Activated CD4-positive, alpha-beta memory T cell treated with anti-CD3 and anti-CD28 coated beads for 36 hours (primary cell): ENCODE data around the gene NCOA1. TPM values are rescaled to one million over a fixed set of nuclear protein-coding genes. Genes with fewer than 3 reads are reported as not detected.
A peak's percentile ranks its signal among the peaks of the same experiment; 100 is the strongest.

ENCODE experiments used
- CTCF ChIA-PET: fragments of 350-600 bp; sonication (Branson Sonifier 250); formaldehyde crosslinking; loops from one replicate; lab custom pipeline; 2021; ENCODE audit warnings: antibody characterized with exemption, inconsistent platforms; lab: Charles Lee
- POLR2A ChIA-PET: fragments of 350-600 bp; sonication (Branson Sonifier 250); formaldehyde crosslinking; loops from one replicate; lab custom pipeline; 2021; ENCODE audit warnings: antibody characterized with exemption; lab: Charles Lee
- DNase-seq: peaks from one replicate; pipeline ENCODE4 v3.0.0-alpha.2; 2020
- H3K27ac Mint-ChIP-seq: one replicate; pipeline ENCODE4 v1.8.0; 2021; ENCODE audit warnings: mixed read lengths
- H3K27me3 Mint-ChIP-seq: one replicate; pipeline ENCODE4 v1.8.0; 2021; ENCODE audit warnings: mixed read lengths
- H3K36me3 Mint-ChIP-seq: one replicate; pipeline ENCODE4 v1.8.0; 2021; ENCODE audit warnings: mixed read lengths
- H3K4me1 Mint-ChIP-seq: one replicate; pipeline ENCODE4 v1.8.0; 2021; ENCODE audit warnings: low read depth, mixed read lengths
- H3K4me3 Mint-ChIP-seq: one replicate; pipeline ENCODE4 v1.8.0; 2021; ENCODE audit warnings: mild to moderate bottlenecking, mixed read lengths
- H3K9me3 Mint-ChIP-seq: one replicate; pipeline ENCODE4 v1.8.0; 2021; ENCODE audit warnings: mixed read lengths
- intact Hi-C: fragments of 100-400 bp; cut with micrococcal nuclease; formaldehyde crosslinking; loops from one replicate; pipeline ENCODE4 v1.15.1; 2023
- total RNA-seq, 2 experiments: library from RNA; stranded (reverse); gene quantifications; one replicate each; pipeline ENCODE4 v1.2.3, GENCODE V29; 2021

Gene NCOA1
- total RNA-seq, 2 experiments from 2014 or later, result 21.3 to 24.0 TPM

- H3K27me3 Mint-ChIP-seq, result no peaks in the 10 kb centered on the region
- no peak overlapping the region for H3K27ac Mint-ChIP-seq
- H3K4me3 Mint-ChIP-seq, result no peak overlapping the region
- CTCF ChIA-PET, result no interaction called here
- H3K4me1 Mint-ChIP-seq, result peaks cover 7% of the 10 kb centered on the region
- POLR2A ChIA-PET, result no interaction called here
- intact Hi-C loops, result no loop called here
- no peaks in the 10 kb centered on the region for H3K9me3 Mint-ChIP-seq
- DNase-seq, result no peak
- peaks cover 25% of the 10 kb centered on the region for H3K36me3 Mint-ChIP-seq
Observed at GRCh38 chr2:24763843-24764242, 272.8 kb downstream of the NCOA1 start.

- peak; percentile 36 for DNase-seq
- CTCF ChIA-PET, result interaction anchor here (1.0 kb wide), 1 partner anchor 61 kb away, joined by 3 read pairs; no protein-coding TSS in a partner anchor
- no peak overlapping the region for H3K27ac Mint-ChIP-seq
- H3K36me3 Mint-ChIP-seq, result peaks cover 32% of the 10 kb centered on the region
- H3K4me3 Mint-ChIP-seq, result no peak overlapping the region
- POLR2A ChIA-PET, result no interaction called here
- no peaks in the 10 kb centered on the region for H3K27me3 Mint-ChIP-seq
- intact Hi-C loops, result no loop called here
- H3K4me1 Mint-ChIP-seq, result peaks cover 7% of the 10 kb centered on the region
- no peaks in the 10 kb centered on the region for H3K9me3 Mint-ChIP-seq
Observed at GRCh38 chr2:24766609-24767008, 275.6 kb downstream of the NCOA1 start.

DNA sequence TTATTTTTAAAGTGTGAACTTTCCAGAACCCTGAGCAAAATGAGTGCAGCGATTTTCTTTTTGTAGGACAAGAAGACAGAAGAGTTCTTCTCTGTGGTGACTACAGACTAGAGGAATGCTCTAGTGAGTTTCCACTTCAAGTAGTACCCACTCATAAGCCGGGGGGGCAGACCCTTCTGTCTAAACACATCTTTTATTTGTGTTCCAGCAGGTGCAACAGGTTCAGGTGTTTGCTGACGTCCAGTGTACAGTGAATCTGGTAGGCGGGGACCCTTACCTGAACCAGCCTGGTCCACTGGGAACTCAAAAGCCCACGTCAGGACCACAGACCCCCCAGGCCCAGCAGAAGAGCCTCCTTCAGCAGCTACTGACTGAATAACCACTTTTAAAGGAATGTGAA lies 277.0 kb downstream of the NCOA1 start:
- no peak overlapping the region for H3K4me3 Mint-ChIP-seq
- no peak for DNase-seq
- no peak overlapping the region for H3K27ac Mint-ChIP-seq
- ChIA-PET CTCF (interaction anchor here (1.4 kb wide), 1 partner anchor 357 kb away, joined by 4 read pairs; no protein-coding TSS in a partner anchor), POLR2A (no interaction called here)
- no peaks in the 10 kb centered on the region for H3K27me3 Mint-ChIP-seq
- H3K36me3 Mint-ChIP-seq, result peaks cover 26% of the 10 kb centered on the region
- peaks cover 7% of the 10 kb centered on the region for H3K4me1 Mint-ChIP-seq
- intact Hi-C loops, result no loop called here
- H3K9me3 Mint-ChIP-seq, result no peaks in the 10 kb centered on the region

- no peaks in the 10 kb centered on the region for H3K9me3 Mint-ChIP-seq
- H3K4me1 Mint-ChIP-seq, result peaks cover 7% of the 10 kb centered on the region
- no peak for DNase-seq
- ChIA-PET POLR2A (no interaction called here), CTCF (interaction anchor here (1.4 kb wide), 1 partner anchor 358 kb away, joined by 4 read pairs; no protein-coding TSS in a partner anchor)
- no peak overlapping the region for H3K27ac Mint-ChIP-seq
- peaks cover 25% of the 10 kb centered on the region for H3K36me3 Mint-ChIP-seq
- intact Hi-C loops, result no loop called here
- no peak overlapping the region for H3K4me3 Mint-ChIP-seq
- H3K27me3 Mint-ChIP-seq, result no peaks in the 10 kb centered on the region
Observed at GRCh38 chr2:24768601-24769000, 277.5 kb downstream of the NCOA1 start.

DNA sequence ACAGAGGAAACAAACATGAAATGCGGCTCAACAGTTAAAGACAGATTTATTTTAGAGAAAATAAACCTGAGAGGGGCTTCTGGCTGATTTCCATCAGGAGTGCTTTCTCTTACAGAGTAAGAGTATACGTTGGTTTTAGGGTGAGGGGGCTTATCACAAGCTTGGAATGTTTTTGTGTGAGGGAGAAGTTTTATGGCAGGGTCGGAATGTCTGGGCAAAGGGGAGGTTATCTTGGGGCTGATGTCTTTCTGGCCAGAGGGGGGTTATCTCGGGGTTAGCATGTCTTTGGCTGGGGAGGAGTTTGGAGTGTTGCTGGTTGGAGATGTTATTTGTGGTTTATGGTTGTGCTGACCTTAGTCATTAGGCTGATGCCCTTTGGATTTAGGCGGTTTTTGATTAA lies 280.0 kb downstream of the NCOA1 start:
- no peak overlapping the region for H3K4me3 Mint-ChIP-seq

DNA sequence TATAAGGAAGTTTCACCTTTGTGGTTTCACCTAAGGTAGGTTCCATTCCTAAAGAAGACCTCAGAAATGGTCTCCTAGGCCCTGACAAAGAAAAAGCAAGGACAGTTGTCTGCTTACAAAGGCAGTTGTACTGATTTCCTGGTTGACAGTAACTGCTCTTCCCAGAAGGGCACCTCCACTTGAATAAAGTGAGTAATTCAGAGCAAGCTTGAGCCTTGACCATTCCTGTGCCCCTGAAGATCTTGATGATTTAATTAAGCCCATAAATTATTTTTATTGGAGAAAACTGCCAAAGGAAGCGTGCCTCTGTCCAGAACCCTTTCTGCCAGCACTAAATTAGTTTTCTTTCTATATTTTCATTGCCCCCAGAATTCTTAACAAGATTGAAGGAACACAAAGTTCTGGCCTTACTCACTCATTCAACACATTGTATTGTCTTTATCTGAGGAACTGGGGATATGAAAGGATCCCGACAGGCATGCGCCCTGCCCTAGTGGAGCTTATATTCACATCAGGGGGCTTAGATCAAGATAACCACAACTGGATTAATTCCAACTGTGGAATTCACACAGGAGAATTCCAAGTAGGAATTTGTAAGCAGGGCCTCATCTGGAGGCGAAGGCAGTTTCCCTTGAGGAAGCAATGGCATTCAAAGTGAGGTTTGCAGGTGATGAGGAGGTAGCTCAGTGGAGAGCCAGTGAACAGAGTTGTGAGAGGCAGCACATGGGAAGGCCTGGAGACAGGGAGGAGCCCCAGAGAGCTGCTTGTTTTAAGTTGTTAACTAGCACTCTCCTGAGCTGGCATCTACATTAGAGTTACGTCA lies 280.9 kb downstream of the NCOA1 start:
- DNase-seq, result no peak
- H3K27me3 Mint-ChIP-seq, result peaks cover 2% of the 10 kb centered on the region
- no peaks in the 10 kb centered on the region for H3K9me3 Mint-ChIP-seq
- CTCF ChIA-PET, result no interaction called here
- peaks cover 17% of the 10 kb centered on the region for H3K36me3 Mint-ChIP-seq
- intact Hi-C loops, result no loop called here
- no peaks in the 10 kb centered on the region for H3K4me1 Mint-ChIP-seq
- H3K27ac Mint-ChIP-seq, result no peak overlapping the region
- POLR2A ChIA-PET, result no interaction called here
- no peak overlapping the region for H3K4me3 Mint-ChIP-seq

More for the DNA sequence above, 280.0 kb downstream of the NCOA1 start:
- H3K4me1 Mint-ChIP-seq, result peaks cover 7% of the 10 kb centered on the region
- ChIA-PET POLR2A (no interaction called here), CTCF (no interaction called here)
- no peak overlapping the region for H3K27ac Mint-ChIP-seq
- H3K36me3 Mint-ChIP-seq, result peaks cover 17% of the 10 kb centered on the region
- H3K27me3 Mint-ChIP-seq, result no peaks in the 10 kb centered on the region
- intact Hi-C loops, result no loop called here
- no peak for DNase-seq
- no peaks in the 10 kb centered on the region for H3K9me3 Mint-ChIP-seq

GRCh38 chr2:24774373-24774772 lies 283.3 kb downstream of the NCOA1 start:
- no peak for DNase-seq
- intact Hi-C loops, result no loop called here
- Mint-ChIP-seq H3K4me3 (no peak overlapping the region), H3K9me3 (no peaks in the 10 kb centered on the region), H3K36me3 (peaks cover 9% of the 10 kb centered on the region), H3K27ac (no peak overlapping the region), H3K27me3 (peaks cover 4% of the 10 kb centered on the region), H3K4me1 (no peaks in the 10 kb centered on the region)
- ChIA-PET POLR2A (no interaction called here), CTCF (interaction anchor here (1.3 kb wide), 1 partner anchor 10 kb away, joined by 3 read pairs; no protein-coding TSS in a partner anchor)

DNA sequence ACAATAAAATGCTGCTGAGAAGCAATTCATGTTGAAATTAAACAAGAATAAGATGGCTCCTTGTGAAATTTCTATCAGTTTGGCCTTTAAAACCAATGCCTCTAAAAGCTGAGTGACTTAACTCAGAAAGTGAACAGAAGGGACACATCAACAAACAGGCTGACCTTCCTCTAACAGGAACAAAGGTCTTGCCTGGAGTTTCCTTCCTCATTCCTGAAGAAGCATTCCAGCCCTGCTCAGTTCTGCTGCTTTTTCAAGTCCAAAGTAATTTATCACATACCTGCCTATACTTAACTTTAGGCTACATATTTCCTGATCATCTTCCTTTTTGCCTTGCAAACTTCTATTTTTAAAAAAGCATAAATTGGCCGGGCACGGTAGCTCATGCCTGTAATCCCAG lies 288.1 kb downstream of the NCOA1 start:
- POLR2A ChIA-PET, result no interaction called here
- CTCF ChIA-PET, result interaction anchor here (1.4 kb wide), 1 partner anchor 13 kb away, joined by 4 read pairs; no protein-coding TSS in a partner anchor
- no peaks in the 10 kb centered on the region for H3K4me1 Mint-ChIP-seq
- peaks cover 2% of the 10 kb centered on the region for H3K9me3 Mint-ChIP-seq
- intact Hi-C loops, result no loop called here
- no peak overlapping the region for H3K4me3 Mint-ChIP-seq
- H3K27me3 Mint-ChIP-seq, result peaks cover 9% of the 10 kb centered on the region
- H3K27ac Mint-ChIP-seq, result no peak overlapping the region
- DNase-seq, result no peak
- H3K36me3 Mint-ChIP-seq, result no peaks in the 10 kb centered on the region

DNA sequence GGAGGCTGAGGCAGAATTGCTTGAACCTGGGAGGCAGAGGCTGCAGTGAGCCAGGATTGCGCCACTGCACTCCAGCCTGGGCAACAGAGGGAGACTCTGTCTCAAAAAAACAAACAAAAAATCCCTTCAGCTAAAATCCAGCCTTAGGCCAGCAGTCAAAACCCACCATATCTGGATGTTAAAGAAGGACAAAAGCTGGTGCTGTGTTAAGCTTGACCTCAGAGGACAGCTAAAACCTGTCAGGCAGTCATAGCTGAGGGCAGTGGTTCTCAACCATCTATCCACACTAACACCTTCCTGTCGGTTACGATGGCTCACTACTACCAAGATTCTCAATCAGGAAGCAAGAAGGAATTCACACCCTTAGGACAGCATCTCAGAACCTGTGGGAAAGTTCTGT lies 292.6 kb downstream of the NCOA1 start:
- ChIA-PET POLR2A (no interaction called here), CTCF (interaction anchor here (1.4 kb wide), 1 partner anchor 9 kb away, joined by 3 read pairs; no protein-coding TSS in a partner anchor)
- H3K4me3 Mint-ChIP-seq, result no peak overlapping the region
- H3K27ac Mint-ChIP-seq, result no peak overlapping the region
- intact Hi-C loops, result no loop called here
- peaks cover 2% of the 10 kb centered on the region for H3K9me3 Mint-ChIP-seq
- H3K36me3 Mint-ChIP-seq, result no peaks in the 10 kb centered on the region
- no peaks in the 10 kb centered on the region for H3K4me1 Mint-ChIP-seq
- DNase-seq, result no peak
- peaks cover 5% of the 10 kb centered on the region for H3K27me3 Mint-ChIP-seq

DNA sequence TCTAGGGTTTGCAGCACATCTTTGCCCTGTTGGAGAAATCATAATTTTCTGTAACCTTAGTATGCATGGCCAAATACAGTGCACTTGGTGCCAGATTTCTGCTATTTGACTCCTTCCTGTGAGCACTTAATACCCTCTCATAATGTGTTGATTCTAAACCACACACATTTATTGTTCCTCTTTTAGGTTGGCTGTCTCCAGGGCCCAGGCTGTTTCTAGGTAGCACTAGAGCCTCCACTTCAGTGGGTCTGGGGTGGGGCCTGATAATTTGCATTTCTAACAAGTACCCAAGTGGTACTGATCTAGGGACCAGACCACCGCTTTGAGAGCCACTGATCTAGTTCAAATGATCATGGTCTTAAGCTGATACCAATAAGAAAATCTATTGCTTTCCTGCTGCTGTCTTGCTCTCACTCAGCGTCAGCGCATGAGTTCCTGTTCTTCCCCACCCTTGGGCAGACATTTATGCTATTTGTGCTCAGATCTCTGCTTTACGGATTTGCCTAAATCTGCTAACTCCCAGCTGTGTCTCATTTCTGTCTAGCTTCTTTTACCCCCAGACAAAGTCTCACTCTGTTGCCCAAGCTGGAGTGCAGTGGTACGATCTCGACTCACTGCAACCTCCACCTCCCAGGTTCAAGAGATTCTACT lies 294.7 kb downstream of the NCOA1 start:
- POLR2A ChIA-PET, result no interaction called here

DNA sequence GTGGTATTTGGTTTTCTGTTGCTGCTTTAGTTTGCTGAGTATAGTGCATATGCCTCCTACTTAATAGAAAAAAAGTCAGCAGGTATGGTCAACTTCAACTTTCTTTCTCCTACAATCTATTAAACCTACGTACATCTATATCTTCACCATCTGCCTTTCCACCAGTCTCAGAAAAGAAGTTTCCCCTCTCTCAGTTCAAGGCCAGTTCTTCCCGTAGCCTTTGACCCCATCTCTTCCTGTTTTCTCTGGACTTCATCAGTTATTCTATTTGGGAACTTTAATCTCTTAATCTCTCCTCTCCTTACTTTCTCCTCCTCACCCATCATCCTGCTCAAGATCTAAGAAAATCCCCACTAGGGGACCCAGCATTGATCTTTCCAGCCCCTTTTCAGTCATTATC lies 296.5 kb downstream of the NCOA1 start:
- DNase-seq, result no peak
- ChIA-PET POLR2A (no interaction called here), CTCF (no interaction called here)
- intact Hi-C loops, result no loop called here
- Mint-ChIP-seq H3K9me3 (no peaks in the 10 kb centered on the region), H3K27ac (no peak overlapping the region), H3K4me3 (no peak overlapping the region), H3K4me1 (peaks cover 5% of the 10 kb centered on the region), H3K36me3 (peaks cover 3% of the 10 kb centered on the region), H3K27me3 (peaks cover 1% of the 10 kb centered on the region)

More for the DNA sequence above, 294.7 kb downstream of the NCOA1 start:
- H3K27me3 Mint-ChIP-seq, result peaks cover 5% of the 10 kb centered on the region
- intact Hi-C loops, result no loop called here
- H3K4me3 Mint-ChIP-seq, result no peak overlapping the region
- H3K36me3 Mint-ChIP-seq, result peaks cover 3% of the 10 kb centered on the region
- H3K27ac Mint-ChIP-seq, result no peak overlapping the region
- no peak for DNase-seq
- CTCF ChIA-PET, result no interaction called here
- H3K4me1 Mint-ChIP-seq, result no peaks in the 10 kb centered on the region
- H3K9me3 Mint-ChIP-seq, result no peaks in the 10 kb centered on the region

- ChIA-PET CTCF (interaction anchor here (1.2 kb wide), 1 partner anchor 67 kb away, joined by 3 read pairs; no protein-coding TSS in a partner anchor), POLR2A (no interaction called here)
- Mint-ChIP-seq H3K4me1 (peaks cover 5% of the 10 kb centered on the region), H3K9me3 (no peaks in the 10 kb centered on the region), H3K36me3 (peaks cover 10% of the 10 kb centered on the region), H3K27me3 (no peaks in the 10 kb centered on the region), H3K4me3 (no peak overlapping the region), H3K27ac (no peak overlapping the region)
- intact Hi-C loops, result no loop called here
- DNase-seq, result no peak
Observed at GRCh38 chr2:24788816-24789215, 297.8 kb downstream of the NCOA1 start.
